Caco-2 (cell line): ENCODE results near the gene NABP1. TPM values are rescaled to one million over a fixed set of nuclear protein-coding genes. Genes with fewer than 3 reads are reported as not detected.

Experiments
- BruUV-seq: library from RNA; stranded (reverse); fragments of 400-500 nt; replicated peaks from 2 replicates; lab custom pipeline; 2021; lab: Mats Ljungman, UMichigan
- CTCF ChIA-PET: fragments of 300-600 bp; sonication (Branson Sonifier 250); formaldehyde crosslinking; loops from one replicate; lab custom pipeline; 2022; ENCODE audit warnings: antibody characterized with exemption; lab: Charles Lee
- POLR2A ChIA-PET: fragments of 300-600 bp; sonication (Branson Sonifier 250); formaldehyde crosslinking; loops from one replicate; lab custom pipeline; 2022; ENCODE audit warnings: antibody characterized with exemption; lab: Charles Lee
- DNase-seq, 2 experiments: peaks; one replicate each; pipeline versions ENCODE4 v3.0.0 to v3.0.0-alpha.2; 2020 to 2022
- H3K27me3 ChIP-seq: replicated peaks from 2 replicates; pipeline ENCODE4 v1.6.0; 2011; ENCODE audit warnings: low read length; ENCODE audit not compliant: control insufficient read depth, insufficient read depth
- H3K36me3 ChIP-seq: 2 replicates; pipeline ENCODE4 v1.5.1; 2011; ENCODE audit warnings: low read length; ENCODE audit not compliant: control insufficient read depth, insufficient read depth
- H3K4me1 ChIP-seq: fragments of 250-450 bp; sonication (Bioruptor Pico); 2 replicates; pipeline ENCODE4 v1.5.1; 2020; ENCODE audit warnings: mild to moderate bottlenecking
- H3K4me3 ChIP-seq: 2 replicates; pipeline ENCODE4 v1.5.1; 2011; ENCODE audit warnings: low read depth, mild to moderate bottlenecking, control low read depth, low read length
- H3K9me3 ChIP-seq: fragments of 250-450 bp; sonication (Bioruptor Pico); 2 replicates; pipeline ENCODE4 v1.5.1; 2020; ENCODE audit warnings: mild to moderate bottlenecking, moderate library complexity
- H3K27ac Mint-ChIP-seq: one replicate; pipeline ENCODE4 v1.8.0; 2022; ENCODE audit warnings: mixed read lengths; ENCODE audit not compliant: unreplicated experiment
- H3K27me3 Mint-ChIP-seq: one replicate; pipeline ENCODE4 v1.8.0; 2022; ENCODE audit warnings: mixed read lengths; ENCODE audit not compliant: insufficient read depth, unreplicated experiment
- H3K36me3 Mint-ChIP-seq: one replicate; pipeline ENCODE4 v1.8.0; 2022; ENCODE audit warnings: mild to moderate bottlenecking, mixed read lengths; ENCODE audit not compliant: insufficient read depth, unreplicated experiment
- H3K4me1 Mint-ChIP-seq: one replicate; pipeline ENCODE4 v1.8.0; 2022; ENCODE audit warnings: low read depth, mixed read lengths; ENCODE audit not compliant: unreplicated experiment
- H3K4me3 Mint-ChIP-seq: one replicate; pipeline ENCODE4 v1.8.0; 2022; ENCODE audit warnings: mild to moderate bottlenecking, moderate library complexity, mixed read lengths; ENCODE audit not compliant: unreplicated experiment
- H3K9me3 Mint-ChIP-seq: one replicate; pipeline ENCODE4 v1.8.0; 2022; ENCODE audit warnings: mixed read lengths; ENCODE audit not compliant: unreplicated experiment
- CTCF ChIP-seq, 2 experiments: fragments of 200-600 bp in 1 of 2; IDR thresholded peaks; 1 replicate in 1 of 2; 2 replicates in 1 of 2; pipeline versions ENCODE4 v1.5.1 to v1.8.0; 2011 to 2022; ENCODE audit warnings: antibody characterized with exemption in 1 of 2, control low read depth in 1 of 2, inconsistent platforms in 1 of 2, low read depth in 1 of 2, low read length in 1 of 2, mild to moderate bottlenecking in 1 of 2, moderate library complexity in 1 of 2; ENCODE audit not compliant: insufficient read depth in 1 of 2, severe bottlenecking in 1 of 2, unreplicated experiment in 1 of 2
- intact Hi-C: fragments of 100-400 bp; cut with micrococcal nuclease; formaldehyde crosslinking; loops from one replicate; pipeline ENCODE4 v1.10.0; 2022; ENCODE audit not compliant: unreplicated experiment
- total RNA-seq: library from RNA; stranded (reverse); gene quantifications from 2 replicates; pipeline ENCODE4 v1.2.3, GENCODE V29; 2022

The NABP1 gene
- total RNA-seq, 1 experiment from 2014 or later = 89.8 TPM

- H3K27me3 Mint-ChIP-seq = no peaks in the 10 kb centered on the region
- H3K4me3 Mint-ChIP-seq = peak overlapping the region; percentile 46
- TF ChIP-seq CTCF (IDR thresholded peaks at IDR 0.05; ENCODE audit: insufficient read depth in 1 of 2, low read depth in 1 of 2, low read length in 1 of 2, severe bottlenecking in 1 of 2, unreplicated experiment in 1 of 2) = no peak
- ChIA-PET CTCF (interaction anchor here (0.7 to 2.5 kb wide), 5 partner anchors 52 to 135 kb away, joined by 3 to 22 read pairs (median 3); no protein-coding TSS in a partner anchor), POLR2A (interaction anchor here (0.6 to 1.5 kb wide), 6 partner anchors 11 to 125 kb away, joined by 3 to 11 read pairs (median 6); partner anchors contain the start of gene NABP1)
- peaks cover 47% of the 10 kb centered on the region for H3K4me1 Mint-ChIP-seq
- H3K9me3 ChIP-seq = no peaks in the 10 kb centered on the region
- no peaks in the 10 kb centered on the region for H3K27me3 ChIP-seq
- BruUV-seq = TSS peak; percentile 97
- peaks cover 83% of the 10 kb centered on the region for H3K36me3 Mint-ChIP-seq
- no peaks in the 10 kb centered on the region for H3K9me3 Mint-ChIP-seq
- H3K4me1 ChIP-seq = peaks cover 70% of the 10 kb centered on the region
- H3K27ac Mint-ChIP-seq = peak overlapping the region; percentile 83
- intact Hi-C loops = loop anchor here (1.0 kb wide), 2 partner anchors 9 to 66 kb away; no protein-coding TSS in a partner anchor
- peaks cover 2% of the 10 kb centered on the region; the same call in 1 of the 2 replicates for H3K36me3 ChIP-seq
- H3K4me3 ChIP-seq = no peak overlapping the region
- DNase-seq = peak in 1 of 2 experiments; percentile 67
Observed at GRCh38 chr2:191688934-191689695, 11.2 kb downstream of the NABP1 start.

- H3K4me3 Mint-ChIP-seq = peak overlapping the region; percentile 52
- peak overlapping the region; percentile 53 for H3K27ac Mint-ChIP-seq
- no peak for DNase-seq
- TF ChIP-seq CTCF (IDR thresholded peaks at IDR 0.05; ENCODE audit: insufficient read depth in 1 of 2, low read depth in 1 of 2, low read length in 1 of 2, severe bottlenecking in 1 of 2, unreplicated experiment in 1 of 2) = no peak
- no peaks in the 10 kb centered on the region for H3K27me3 Mint-ChIP-seq
- ChIA-PET POLR2A (interaction anchor here (0.8 to 1.1 kb wide), 2 partner anchors 13 to 123 kb away, joined by 7 to 10 read pairs; partner anchors contain the start of gene NABP1), CTCF (no interaction called here)
- Histone ChIP-seq H3K4me1 (peaks cover 70% of the 10 kb centered on the region), H3K27me3 (no peaks in the 10 kb centered on the region), H3K4me3 (no peak overlapping the region), H3K9me3 (no peaks in the 10 kb centered on the region), H3K36me3 (no peaks in the 10 kb centered on the region)
- no peaks in the 10 kb centered on the region for H3K9me3 Mint-ChIP-seq
- BruUV-seq = no TSS peak
- peaks cover 80% of the 10 kb centered on the region for H3K36me3 Mint-ChIP-seq
- H3K4me1 Mint-ChIP-seq = peaks cover 44% of the 10 kb centered on the region
- intact Hi-C loops = loop anchor here (2.0 kb wide), 1 partner anchor 472 kb away; no protein-coding TSS in a partner anchor
Observed at GRCh38 chr2:191690327-191690726, 12.4 kb downstream of the NABP1 start.

- peaks cover 44% of the 10 kb centered on the region for H3K4me1 Mint-ChIP-seq
- Histone ChIP-seq H3K4me1 (peaks cover 62% of the 10 kb centered on the region), H3K27me3 (no peaks in the 10 kb centered on the region), H3K36me3 (no peaks in the 10 kb centered on the region), H3K9me3 (no peaks in the 10 kb centered on the region), H3K4me3 (no peak overlapping the region)
- DNase-seq = peak; percentile 56 to 70
- H3K9me3 Mint-ChIP-seq = no peaks in the 10 kb centered on the region
- peak; percentile 72 to 82 for TF ChIP-seq CTCF (IDR thresholded peaks at IDR 0.05; ENCODE audit: insufficient read depth in 1 of 2, low read depth in 1 of 2, low read length in 1 of 2, severe bottlenecking in 1 of 2, unreplicated experiment in 1 of 2)
- POLR2A ChIA-PET = interaction anchor here (0.9 to 1.1 kb wide), 3 partner anchors 13 to 126 kb away, joined by 4 to 10 read pairs (median 6); partner anchors contain the start of gene NABP1
- CTCF ChIA-PET = interaction anchor here (0.8 to 1.6 kb wide), 9 partner anchors 13 to 139 kb away, joined by 3 to 13 read pairs (median 4); partner anchors contain the start of gene NABP1
- intact Hi-C loops = loop anchor here (1.0 to 2.0 kb wide), 6 partner anchors 53 to 472 kb away; no protein-coding TSS in a partner anchor
- BruUV-seq = no TSS peak
- H3K27ac Mint-ChIP-seq = peak overlapping the region; percentile 53
- H3K27me3 Mint-ChIP-seq = no peaks in the 10 kb centered on the region
- peak overlapping the region; percentile 52 for H3K4me3 Mint-ChIP-seq
- H3K36me3 Mint-ChIP-seq = peaks cover 80% of the 10 kb centered on the region
Observed at GRCh38 chr2:191691016-191691735, 13.2 kb downstream of the NABP1 start.
